Effector memory CD4-positive, alpha-beta T cell (primary cell): Measurements from ENCODE around the gene TMEM52B.

ENCODE experiments used
- DNase-seq, 3 donors: peaks; one replicate each; pipeline ENCODE4 v3.0.0-alpha.2; 2020
- H3K27ac ChIP-seq: 2 replicates; pipeline ENCODE4 v1.7.0; 2013; ENCODE audit warnings: mild to moderate bottlenecking, low read length, moderate library complexity; ENCODE audit not compliant: insufficient read depth, poor library complexity, severe bottlenecking
- H3K27me3 ChIP-seq: replicated peaks from 2 replicates; pipeline ENCODE4 v1.7.0; 2013; ENCODE audit warnings: mild to moderate bottlenecking, low read length; ENCODE audit not compliant: insufficient read depth, control insufficient read depth, poor library complexity, severe bottlenecking
- H3K36me3 ChIP-seq: 2 replicates; pipeline ENCODE4 v1.7.0; 2013; ENCODE audit warnings: mild to moderate bottlenecking, low read length, moderate library complexity; ENCODE audit not compliant: control insufficient read depth, insufficient read depth
- H3K4me1 ChIP-seq: 2 replicates; pipeline ENCODE4 v1.7.0; 2013; ENCODE audit warnings: low read length, mild to moderate bottlenecking; ENCODE audit not compliant: control insufficient read depth, insufficient read depth, poor library complexity, severe bottlenecking
- H3K4me3 ChIP-seq: 2 replicates; pipeline ENCODE4 v1.7.0; 2013; ENCODE audit warnings: low read length, low read depth, mild to moderate bottlenecking; ENCODE audit not compliant: insufficient read depth, poor library complexity, severe bottlenecking
- H3K9me3 ChIP-seq: 2 replicates; pipeline ENCODE4 v1.7.0; 2013; ENCODE audit warnings: mild to moderate bottlenecking, low read length, moderate library complexity; ENCODE audit not compliant: control insufficient read depth

The TMEM52B gene

DNA sequence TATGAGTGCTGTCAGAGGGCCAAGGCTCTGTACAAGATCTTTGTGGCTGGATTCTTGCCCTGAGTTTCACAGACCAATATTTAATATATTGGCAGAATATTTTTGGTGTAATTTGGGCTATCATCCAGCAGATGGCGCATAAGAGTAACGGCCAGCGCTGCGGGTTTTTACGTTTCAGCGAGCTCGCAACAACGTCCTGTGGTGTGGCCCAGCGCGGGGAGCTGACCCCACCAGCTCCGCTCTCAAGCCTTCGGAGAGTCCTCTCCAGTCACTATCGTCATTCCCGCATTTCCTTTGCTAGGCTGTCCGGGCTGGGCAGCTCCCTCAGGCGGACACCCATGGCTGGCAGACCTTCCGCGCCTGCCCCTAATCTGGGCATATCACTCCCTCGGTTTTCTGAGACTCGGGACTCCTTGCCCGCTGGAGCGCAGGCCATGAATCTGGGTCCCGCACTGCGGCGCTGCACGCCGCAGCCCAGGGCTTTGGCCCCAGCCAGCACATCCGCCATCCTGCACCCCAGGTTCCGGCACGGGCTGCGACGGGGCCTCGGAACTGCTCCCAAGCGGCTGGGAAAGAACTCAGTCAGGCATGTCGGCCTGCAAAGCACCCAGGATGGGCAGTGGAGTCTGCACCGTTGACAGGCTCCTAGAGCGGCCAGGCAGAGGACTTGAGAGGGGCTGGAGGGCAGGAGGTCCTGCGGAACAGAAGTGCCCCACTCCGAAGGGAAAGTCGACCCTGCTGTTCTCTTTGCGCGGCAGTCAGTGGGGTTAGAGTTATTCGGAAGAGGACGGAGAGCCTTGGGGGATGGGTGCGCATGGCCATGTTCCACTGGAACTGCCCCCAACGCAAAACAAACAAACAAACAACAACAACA, 25.3 kb upstream of the TMEM52B start:
- H3K27ac ChIP-seq, result peak overlapping the region; percentile 29
- peak overlapping the region; percentile 80 for H3K4me3 ChIP-seq
- H3K4me1 ChIP-seq, result peaks cover 9% of the 10 kb centered on the region
- peak; percentile 8 to 30 (median 26) for DNase-seq
- no peaks in the 10 kb centered on the region for H3K9me3 ChIP-seq
- peaks cover 6% of the 10 kb centered on the region for H3K27me3 ChIP-seq
- no peaks in the 10 kb centered on the region for H3K36me3 ChIP-seq

GRCh38 chr12:10154145-10154496, 24.7 kb upstream of the TMEM52B start:
- Histone ChIP-seq H3K4me3 (peak overlapping the region; percentile 80), H3K9me3 (no peaks in the 10 kb centered on the region), H3K27ac (no peak overlapping the region), H3K4me1 (peaks cover 9% of the 10 kb centered on the region), H3K27me3 (peaks cover 6% of the 10 kb centered on the region), H3K36me3 (no peaks in the 10 kb centered on the region)
- no peak for DNase-seq

- Histone ChIP-seq H3K27me3 (peaks cover 6% of the 10 kb centered on the region), H3K9me3 (no peaks in the 10 kb centered on the region), H3K4me1 (peaks cover 9% of the 10 kb centered on the region), H3K27ac (no peak overlapping the region), H3K4me3 (no peak overlapping the region), H3K36me3 (no peaks in the 10 kb centered on the region)
- DNase-seq, result no peak
Observed at GRCh38 chr12:10155966-10156365, 22.9 kb upstream of the TMEM52B start.

- Histone ChIP-seq H3K36me3 (no peaks in the 10 kb centered on the region), H3K27ac (no peak overlapping the region), H3K4me3 (no peak overlapping the region), H3K27me3 (peaks cover 6% of the 10 kb centered on the region), H3K4me1 (peaks cover 8% of the 10 kb centered on the region), H3K9me3 (no peaks in the 10 kb centered on the region)
- DNase-seq, result no peak
Observed at GRCh38 chr12:10158406-10158805, 20.4 kb upstream of the TMEM52B start.

DNA sequence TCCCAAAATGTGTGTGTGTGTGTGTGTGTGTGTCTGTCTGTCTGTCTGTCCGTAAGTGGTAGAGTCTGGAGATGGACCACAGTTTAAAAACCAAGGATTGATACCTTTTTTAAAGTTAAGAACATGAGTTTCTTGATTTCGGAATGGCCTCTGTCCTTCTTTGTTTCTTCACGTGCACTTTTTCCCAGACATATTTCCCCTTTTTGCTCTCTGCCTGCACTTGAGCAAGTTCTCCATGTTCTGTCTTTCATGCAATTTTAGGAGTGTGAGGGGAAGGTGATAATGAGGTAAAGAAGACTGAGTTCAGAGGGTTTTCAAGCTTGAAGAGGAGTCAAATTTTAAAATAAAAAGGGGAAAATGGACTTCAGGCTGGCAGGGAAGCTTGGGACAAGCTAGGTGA, 19.6 kb upstream of the TMEM52B start:
- no peak overlapping the region for H3K27ac ChIP-seq
- no peak for DNase-seq
- H3K9me3 ChIP-seq, result no peaks in the 10 kb centered on the region
- peaks cover 5% of the 10 kb centered on the region for H3K27me3 ChIP-seq
- no peak overlapping the region for H3K4me3 ChIP-seq
- no peaks in the 10 kb centered on the region for H3K4me1 ChIP-seq
- no peaks in the 10 kb centered on the region for H3K36me3 ChIP-seq

DNA sequence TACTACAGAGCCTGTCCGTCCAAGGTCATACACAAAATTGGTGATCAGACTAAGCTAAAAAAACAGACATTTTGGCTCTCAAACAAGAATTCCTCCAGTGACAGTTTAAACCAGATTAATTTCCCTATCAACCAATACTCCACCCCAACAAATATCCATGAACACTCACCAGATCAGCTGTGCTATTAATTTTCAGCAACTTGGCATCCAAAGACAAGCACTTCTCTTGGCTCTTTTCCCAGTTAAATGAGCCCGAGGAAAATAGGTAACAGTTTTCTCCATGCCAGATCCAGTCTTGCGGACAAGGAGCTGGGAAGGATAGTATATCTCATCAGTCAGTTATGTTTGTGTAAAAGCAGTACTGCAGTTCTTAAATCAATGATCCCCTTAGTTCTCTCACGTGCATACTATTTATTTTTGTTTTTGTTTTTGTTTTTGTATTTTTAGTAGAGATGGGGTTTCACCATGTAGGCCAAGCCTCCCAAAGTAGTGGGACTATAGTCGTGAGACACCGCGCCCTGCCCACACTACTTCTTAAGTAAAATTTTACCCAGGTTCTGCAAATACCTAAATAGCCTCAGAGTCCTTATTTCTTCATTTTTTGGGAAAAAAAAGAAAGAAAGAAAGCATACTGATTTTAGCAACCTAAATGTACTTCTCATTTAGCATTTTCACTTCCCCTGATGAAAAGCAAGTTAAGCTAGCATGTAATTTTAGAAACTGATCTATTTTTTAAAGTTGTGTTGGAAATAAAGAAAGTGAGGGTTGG, 18.0 kb upstream of the TMEM52B start:
- Histone ChIP-seq H3K4me3 (no peak overlapping the region), H3K36me3 (no peaks in the 10 kb centered on the region), H3K4me1 (no peaks in the 10 kb centered on the region), H3K27me3 (no peaks in the 10 kb centered on the region), H3K9me3 (no peaks in the 10 kb centered on the region), H3K27ac (no peak overlapping the region)
- no peak for DNase-seq

GRCh38 chr12:10163084-10163483, 15.7 kb upstream of the TMEM52B start:
- H3K36me3 ChIP-seq, result no peaks in the 10 kb centered on the region
- H3K9me3 ChIP-seq, result no peaks in the 10 kb centered on the region
- no peak overlapping the region for H3K27ac ChIP-seq
- DNase-seq, result no peak
- H3K4me3 ChIP-seq, result no peak overlapping the region
- H3K4me1 ChIP-seq, result no peaks in the 10 kb centered on the region
- H3K27me3 ChIP-seq, result no peaks in the 10 kb centered on the region

- Histone ChIP-seq H3K9me3 (no peaks in the 10 kb centered on the region), H3K27ac (no peak overlapping the region), H3K27me3 (no peaks in the 10 kb centered on the region), H3K36me3 (no peaks in the 10 kb centered on the region), H3K4me1 (no peaks in the 10 kb centered on the region), H3K4me3 (no peak overlapping the region)
- DNase-seq, result no peak
Observed at GRCh38 chr12:10165421-10165820, 13.4 kb upstream of the TMEM52B start.

DNA sequence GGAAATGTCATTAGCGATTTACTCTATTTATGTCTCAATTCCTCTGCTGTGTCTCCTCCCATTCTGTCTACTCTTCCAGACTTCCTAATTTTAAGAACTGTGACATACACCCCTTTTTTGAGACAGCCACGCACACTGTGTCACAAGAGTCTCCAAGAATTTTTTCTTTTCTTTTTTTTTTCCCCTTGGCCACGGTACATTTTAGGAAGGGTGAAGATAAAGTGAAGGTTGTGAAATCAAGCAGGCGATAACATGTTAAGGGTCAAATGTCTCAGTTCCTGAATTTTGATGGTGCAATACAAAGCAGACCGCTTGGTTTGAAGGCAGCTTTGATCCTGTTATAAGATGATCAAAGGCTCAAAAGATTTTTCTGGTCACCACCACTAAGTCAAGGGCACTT, 11.2 kb upstream of the TMEM52B start:
- no peaks in the 10 kb centered on the region for H3K4me1 ChIP-seq
- no peak overlapping the region for H3K27ac ChIP-seq
- no peaks in the 10 kb centered on the region for H3K36me3 ChIP-seq
- DNase-seq, result no peak
- H3K27me3 ChIP-seq, result no peaks in the 10 kb centered on the region
- H3K4me3 ChIP-seq, result no peak overlapping the region
- H3K9me3 ChIP-seq, result no peaks in the 10 kb centered on the region

DNA sequence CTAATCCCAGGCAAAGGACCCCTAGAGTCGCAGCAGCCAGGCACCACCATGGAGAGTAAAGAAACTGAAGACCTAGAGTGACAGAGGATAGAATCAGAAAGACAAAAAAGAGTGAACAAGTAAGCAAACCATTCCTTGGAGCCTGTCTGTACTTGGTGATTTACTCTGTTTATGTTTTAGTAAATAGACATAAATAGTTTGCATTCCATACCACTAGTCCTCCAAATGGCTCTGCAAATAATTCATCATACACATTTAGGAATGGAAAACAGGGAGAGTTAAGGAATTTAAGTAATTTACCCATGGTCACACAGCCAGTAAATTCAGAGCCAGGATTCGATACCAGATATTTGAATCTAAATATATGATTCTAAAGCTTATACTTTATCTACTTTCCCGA, 9.7 kb upstream of the TMEM52B start:
- no peaks in the 10 kb centered on the region for H3K36me3 ChIP-seq
- no peaks in the 10 kb centered on the region for H3K4me1 ChIP-seq
- no peaks in the 10 kb centered on the region for H3K27me3 ChIP-seq
- no peak overlapping the region for H3K27ac ChIP-seq
- no peak overlapping the region for H3K4me3 ChIP-seq
- no peak for DNase-seq
- no peaks in the 10 kb centered on the region for H3K9me3 ChIP-seq
